ENCODE data around the gene LRRN1.

Gene LRRN1

GRCh38 chr3:3778641-3779270 is 20.5 kb upstream of the LRRN1 start:
- H3K36me3 ChIP-seq = no peaks in the 10 kb centered on the region
- H3K27ac ChIP-seq = no peak overlapping the region
- TF ChIP-seq, protein P1, sequence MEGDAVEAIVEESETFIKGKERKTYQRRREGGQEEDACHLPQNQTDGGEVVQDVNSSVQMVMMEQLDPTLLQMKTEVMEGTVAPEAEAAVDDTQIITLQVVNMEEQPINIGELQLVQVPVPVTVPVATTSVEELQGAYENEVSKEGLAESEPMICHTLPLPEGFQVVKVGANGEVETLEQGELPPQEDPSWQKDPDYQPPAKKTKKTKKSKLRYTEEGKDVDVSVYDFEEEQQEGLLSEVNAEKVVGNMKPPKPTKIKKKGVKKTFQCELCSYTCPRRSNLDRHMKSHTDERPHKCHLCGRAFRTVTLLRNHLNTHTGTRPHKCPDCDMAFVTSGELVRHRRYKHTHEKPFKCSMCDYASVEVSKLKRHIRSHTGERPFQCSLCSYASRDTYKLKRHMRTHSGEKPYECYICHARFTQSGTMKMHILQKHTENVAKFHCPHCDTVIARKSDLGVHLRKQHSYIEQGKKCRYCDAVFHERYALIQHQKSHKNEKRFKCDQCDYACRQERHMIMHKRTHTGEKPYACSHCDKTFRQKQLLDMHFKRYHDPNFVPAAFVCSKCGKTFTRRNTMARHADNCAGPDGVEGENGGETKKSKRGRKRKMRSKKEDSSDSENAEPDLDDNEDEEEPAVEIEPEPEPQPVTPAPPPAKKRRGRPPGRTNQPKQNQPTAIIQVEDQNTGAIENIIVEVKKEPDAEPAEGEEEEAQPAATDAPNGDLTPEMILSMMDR (IDR thresholded peaks at IDR 0.05) = no peak
- intact Hi-C loops (cut with DNase I; ENCODE audit: low total_unique reads) = no loop called here
- peaks cover 0 to 13% (median 11%) of the 10 kb centered on the region in 3 donors for H3K9me3 ChIP-seq
- H3K4me1 ChIP-seq = no peaks in the 10 kb centered on the region
- no peak overlapping the region for H3K4me3 ChIP-seq
- no peaks in the 10 kb centered on the region for H3K27me3 ChIP-seq
- DNase-seq = no peak

DNA sequence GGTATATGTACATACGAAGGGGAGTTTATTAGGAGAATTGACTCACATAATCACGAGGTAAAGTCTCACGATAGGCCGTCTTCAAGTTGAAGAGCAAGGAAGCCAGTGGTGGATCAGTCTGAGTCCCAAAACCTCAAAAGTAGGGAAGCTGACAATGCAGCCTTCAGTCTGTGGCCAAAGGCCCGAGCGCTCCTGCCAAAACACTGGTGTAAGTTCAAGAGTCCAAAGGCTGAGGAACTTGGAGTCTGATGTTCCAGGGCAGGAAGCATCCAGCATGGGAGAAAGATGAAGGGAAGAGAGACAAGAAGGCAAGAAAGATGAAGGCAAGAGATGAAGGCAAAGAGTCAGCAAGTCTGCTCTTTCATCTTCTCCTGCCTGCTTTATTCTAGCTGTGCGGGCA is 16.8 kb upstream of the LRRN1 start:
- Histone ChIP-seq H3K4me3 (no peak overlapping the region), H3K36me3 (no peaks in the 10 kb centered on the region), H3K27me3 (no peaks in the 10 kb centered on the region), H3K27ac (no peak overlapping the region), H3K9me3 (no peaks in the 10 kb centered on the region), H3K4me1 (no peaks in the 10 kb centered on the region)
- intact Hi-C loops (cut with DNase I; ENCODE audit: low total_unique reads) = no loop called here
- TF ChIP-seq, protein P1 (IDR thresholded peaks at IDR 0.05) = no peak
- no peak for DNase-seq

DNA sequence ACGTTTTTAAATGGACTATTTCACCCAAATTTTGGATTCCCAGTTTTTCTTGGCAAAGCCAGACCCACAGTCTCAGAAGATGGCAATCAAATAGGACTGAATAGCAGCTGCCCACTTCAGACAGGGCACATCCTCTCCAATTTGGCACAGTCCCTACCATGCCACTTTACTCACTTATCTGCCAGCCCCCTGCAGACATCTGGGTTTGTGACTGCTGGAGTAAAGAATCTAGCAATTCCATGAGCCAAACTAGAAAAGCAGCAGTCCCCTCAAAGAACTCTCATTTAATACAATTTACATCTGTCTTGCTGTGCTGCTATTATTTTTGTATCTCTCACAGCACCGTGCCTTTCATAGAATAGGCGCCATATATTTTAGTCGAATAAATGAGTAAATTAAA is 16.0 kb upstream of the LRRN1 start:
- DNase-seq = no peak

GRCh38 chr3:3783696-3784095 is 15.5 kb upstream of the LRRN1 start:
- Histone ChIP-seq H3K36me3 (no peaks in the 10 kb centered on the region), H3K4me3 (no peak overlapping the region), H3K9me3 (no peaks in the 10 kb centered on the region), H3K27ac (no peak overlapping the region), H3K27me3 (no peaks in the 10 kb centered on the region), H3K4me1 (no peaks in the 10 kb centered on the region)
- DNase-seq = no peak
- intact Hi-C loops (cut with DNase I; ENCODE audit: low total_unique reads) = no loop called here
- TF ChIP-seq, protein P1 (IDR thresholded peaks at IDR 0.05) = no peak

More for the DNA sequence above, 16.0 kb upstream of the LRRN1 start:
- H3K4me3 ChIP-seq = no peak overlapping the region
- H3K4me1 ChIP-seq = no peaks in the 10 kb centered on the region
- no peaks in the 10 kb centered on the region for H3K27me3 ChIP-seq
- H3K27ac ChIP-seq = no peak overlapping the region
- intact Hi-C loops (cut with DNase I; ENCODE audit: low total_unique reads) = no loop called here
- no peaks in the 10 kb centered on the region for H3K36me3 ChIP-seq
- TF ChIP-seq, protein P1 (IDR thresholded peaks at IDR 0.05) = no peak
- no peaks in the 10 kb centered on the region for H3K9me3 ChIP-seq

- no peak overlapping the region for H3K4me3 ChIP-seq
- no peaks in the 10 kb centered on the region for H3K36me3 ChIP-seq
- TF ChIP-seq, protein P1 (IDR thresholded peaks at IDR 0.05) = no peak
- intact Hi-C loops (cut with DNase I; ENCODE audit: low total_unique reads) = no loop called here
- H3K27me3 ChIP-seq = no peaks in the 10 kb centered on the region
- H3K9me3 ChIP-seq = no peaks in the 10 kb centered on the region
- no peaks in the 10 kb centered on the region for H3K4me1 ChIP-seq
- no peak overlapping the region for H3K27ac ChIP-seq
- no peak for DNase-seq
Measured at GRCh38 chr3:3792391-3792790, 6.8 kb upstream of the LRRN1 start.
